BE2C (cell line): ENCODE measurements around the gene CDH6.
A peak's percentile ranks its signal among the peaks of the same experiment; 100 is the strongest.

Experiments
- DNase-seq: peaks from one replicate; pipeline ENCODE4 v3.0.0-alpha.2; 2020
- H3K27me3 ChIP-seq: fragments of 250-450 bp; sonication (Bioruptor Pico); 2 replicates; pipeline ENCODE4 v1.5.1; 2020; ENCODE audit warnings: mild to moderate bottlenecking
- H3K36me3 ChIP-seq: fragments of 250-450 bp; sonication (Bioruptor Pico); 2 replicates; pipeline ENCODE4 v1.5.1; 2020; ENCODE audit warnings: mild to moderate bottlenecking
- H3K4me1 ChIP-seq: fragments of 250-450 bp; sonication (Bioruptor Pico); 2 replicates; pipeline ENCODE4 v1.5.1; 2020
- H3K4me3 ChIP-seq: 2 replicates; pipeline ENCODE4 v1.5.1; 2011; ENCODE audit warnings: low read depth, low read length
- H3K9me3 ChIP-seq: fragments of 250-450 bp; sonication (Bioruptor Pico); 2 replicates; pipeline ENCODE4 v1.5.1; 2020
- TF ChIP-seq, protein P1 (sequence below): IDR thresholded peaks from 2 replicates; pipeline ENCODE4 v1.5.1; 2012; ENCODE audit warnings: mild to moderate bottlenecking, low read depth, low read length

CDH6 gene

DNA sequence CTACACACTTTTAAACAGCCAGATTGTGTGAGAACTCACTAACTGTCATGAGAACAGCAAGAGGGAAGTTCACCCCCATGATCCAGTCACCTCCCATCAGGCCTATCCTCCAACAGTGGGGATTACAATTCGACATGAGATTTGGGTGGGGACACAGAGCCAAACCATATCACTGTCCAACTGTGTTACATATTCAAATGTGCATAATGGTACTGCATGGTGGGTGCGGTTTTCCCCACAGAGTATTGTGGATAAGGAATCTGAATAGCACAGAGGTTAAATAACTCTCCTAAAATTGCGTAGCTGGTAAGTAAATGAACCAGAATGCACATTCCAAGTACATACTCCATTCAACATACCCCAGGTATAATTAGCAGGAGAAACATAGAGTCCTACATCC, 32.1 kb downstream of the CDH6 start:
- TF ChIP-seq, protein P1, sequence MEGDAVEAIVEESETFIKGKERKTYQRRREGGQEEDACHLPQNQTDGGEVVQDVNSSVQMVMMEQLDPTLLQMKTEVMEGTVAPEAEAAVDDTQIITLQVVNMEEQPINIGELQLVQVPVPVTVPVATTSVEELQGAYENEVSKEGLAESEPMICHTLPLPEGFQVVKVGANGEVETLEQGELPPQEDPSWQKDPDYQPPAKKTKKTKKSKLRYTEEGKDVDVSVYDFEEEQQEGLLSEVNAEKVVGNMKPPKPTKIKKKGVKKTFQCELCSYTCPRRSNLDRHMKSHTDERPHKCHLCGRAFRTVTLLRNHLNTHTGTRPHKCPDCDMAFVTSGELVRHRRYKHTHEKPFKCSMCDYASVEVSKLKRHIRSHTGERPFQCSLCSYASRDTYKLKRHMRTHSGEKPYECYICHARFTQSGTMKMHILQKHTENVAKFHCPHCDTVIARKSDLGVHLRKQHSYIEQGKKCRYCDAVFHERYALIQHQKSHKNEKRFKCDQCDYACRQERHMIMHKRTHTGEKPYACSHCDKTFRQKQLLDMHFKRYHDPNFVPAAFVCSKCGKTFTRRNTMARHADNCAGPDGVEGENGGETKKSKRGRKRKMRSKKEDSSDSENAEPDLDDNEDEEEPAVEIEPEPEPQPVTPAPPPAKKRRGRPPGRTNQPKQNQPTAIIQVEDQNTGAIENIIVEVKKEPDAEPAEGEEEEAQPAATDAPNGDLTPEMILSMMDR: no peak
- no peak for DNase-seq
- H3K4me3 ChIP-seq: no peak overlapping the region
- H3K36me3 ChIP-seq: no peaks in the 10 kb centered on the region
- no peaks in the 10 kb centered on the region for H3K4me1 ChIP-seq
- no peaks in the 10 kb centered on the region for H3K9me3 ChIP-seq
- H3K27me3 ChIP-seq: no peaks in the 10 kb centered on the region

DNA sequence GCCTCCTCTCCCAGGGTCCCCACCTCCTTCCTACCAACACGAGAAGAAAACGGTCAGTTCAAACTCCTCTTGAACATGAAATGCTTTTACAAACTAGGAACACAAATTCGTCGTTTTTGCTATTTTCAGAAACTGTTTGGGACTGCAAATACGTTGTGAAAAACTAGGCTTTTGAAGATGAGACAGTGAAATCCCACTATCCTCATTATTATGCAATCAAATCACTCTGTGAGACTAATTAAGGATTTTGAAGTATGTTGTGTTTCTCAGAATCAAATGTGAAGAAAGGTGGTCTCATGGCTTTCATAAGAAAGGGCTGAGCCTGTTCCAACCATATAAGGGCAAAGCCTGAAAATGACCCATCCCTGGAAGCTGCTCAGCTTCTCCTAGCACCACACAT, 33.2 kb downstream of the CDH6 start:
- no peaks in the 10 kb centered on the region for H3K27me3 ChIP-seq
- no peak overlapping the region for H3K4me3 ChIP-seq
- TF ChIP-seq, protein P1: no peak
- no peaks in the 10 kb centered on the region for H3K9me3 ChIP-seq
- no peaks in the 10 kb centered on the region for H3K4me1 ChIP-seq
- no peaks in the 10 kb centered on the region for H3K36me3 ChIP-seq
- DNase-seq: no peak

DNA sequence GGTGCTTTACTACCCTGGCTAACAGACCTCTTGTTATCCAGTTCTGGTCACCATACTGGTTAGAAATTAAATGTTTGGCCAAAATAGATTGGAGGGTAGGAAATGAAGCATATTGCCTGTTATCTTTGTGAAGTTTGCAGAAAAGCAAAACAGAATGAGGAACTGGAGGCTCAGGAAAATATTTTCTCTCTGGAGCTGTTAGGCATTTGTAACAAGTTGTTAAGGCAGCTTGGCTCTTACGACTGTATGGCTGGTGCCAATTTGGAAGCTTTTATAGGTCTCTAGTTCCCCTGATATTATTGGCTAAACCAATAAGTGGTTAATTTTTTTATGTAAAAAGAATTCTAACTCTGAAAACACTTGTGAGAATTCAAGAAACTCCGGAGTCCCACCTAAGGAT, 35.8 kb downstream of the CDH6 start:
- Histone ChIP-seq H3K4me3 (no peak overlapping the region), H3K27me3 (no peaks in the 10 kb centered on the region), H3K9me3 (no peaks in the 10 kb centered on the region), H3K4me1 (no peaks in the 10 kb centered on the region; the same call in 1 of the 2 replicates), H3K36me3 (no peaks in the 10 kb centered on the region)
- DNase-seq: no peak
- TF ChIP-seq, protein P1: no peak

DNA sequence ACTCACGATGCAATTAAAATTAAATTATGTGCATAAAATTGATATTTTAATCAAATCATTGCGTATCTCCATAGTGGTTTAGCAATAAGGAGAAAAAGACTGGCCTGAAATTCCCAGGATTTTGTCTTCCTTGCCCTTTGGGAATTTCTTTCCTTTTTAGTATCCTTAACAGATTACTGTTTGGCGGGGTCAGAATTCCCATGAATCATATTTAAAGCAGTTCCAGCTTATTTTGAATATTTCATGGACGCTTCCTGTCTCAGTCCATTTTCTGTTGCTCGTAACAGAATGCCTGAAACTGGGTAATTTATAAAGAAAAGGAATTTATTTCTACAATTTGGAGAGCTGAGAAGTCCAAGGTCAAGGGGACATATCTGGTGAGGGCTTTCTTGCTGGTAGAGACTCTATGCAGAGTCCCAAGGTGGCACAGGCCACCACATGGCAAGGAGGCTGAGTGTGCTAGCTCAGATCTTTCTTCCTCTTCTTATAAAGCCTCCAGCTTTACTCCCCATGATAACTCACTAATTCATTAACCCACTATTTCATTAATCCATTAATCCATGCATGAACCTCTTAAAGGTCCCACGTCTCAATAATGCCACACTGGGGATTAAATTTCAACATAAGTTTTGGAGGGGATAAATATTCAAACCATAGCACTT, 37.8 kb downstream of the CDH6 start:
- Histone ChIP-seq H3K9me3 (no peaks in the 10 kb centered on the region), H3K36me3 (no peaks in the 10 kb centered on the region), H3K27me3 (no peaks in the 10 kb centered on the region), H3K4me3 (no peak overlapping the region), H3K4me1 (no peaks in the 10 kb centered on the region; the same call in 1 of the 2 replicates)
- no peak for DNase-seq
- TF ChIP-seq, protein P1: no peak

DNA sequence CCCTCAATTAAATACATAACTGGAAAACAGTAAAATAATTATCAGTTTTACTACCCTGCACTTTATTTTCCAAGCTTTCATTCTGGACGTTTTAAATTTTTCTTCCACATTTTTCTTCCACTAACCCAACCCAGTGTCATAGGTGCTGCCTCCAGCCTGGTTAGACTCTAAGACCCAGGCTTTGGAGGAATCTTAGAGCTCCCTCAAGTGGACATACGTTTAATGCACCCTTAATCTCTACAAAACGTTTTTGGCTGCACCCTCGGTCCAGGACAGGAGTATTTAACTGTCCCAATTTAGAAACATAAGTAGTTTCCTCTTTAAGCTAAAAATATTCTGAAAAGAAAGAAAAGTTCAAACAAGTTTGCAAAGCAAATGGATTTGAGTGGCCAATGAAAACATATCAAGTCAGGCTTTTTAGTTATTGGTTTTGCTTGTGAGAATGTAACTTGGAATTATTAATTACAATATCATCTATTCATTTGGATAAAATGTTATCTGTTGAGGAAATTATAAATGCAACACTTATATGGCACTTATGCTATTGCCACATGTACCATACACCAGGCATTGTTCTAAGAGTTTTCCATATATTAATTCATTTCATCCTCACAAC, 38.9 kb downstream of the CDH6 start:
- Histone ChIP-seq H3K36me3 (no peaks in the 10 kb centered on the region), H3K4me1 (no peaks in the 10 kb centered on the region; the same call in 1 of the 2 replicates), H3K4me3 (no peak overlapping the region), H3K9me3 (no peaks in the 10 kb centered on the region), H3K27me3 (no peaks in the 10 kb centered on the region)
- DNase-seq: peak; percentile 41
- TF ChIP-seq, protein P1: peak; percentile 93

DNA sequence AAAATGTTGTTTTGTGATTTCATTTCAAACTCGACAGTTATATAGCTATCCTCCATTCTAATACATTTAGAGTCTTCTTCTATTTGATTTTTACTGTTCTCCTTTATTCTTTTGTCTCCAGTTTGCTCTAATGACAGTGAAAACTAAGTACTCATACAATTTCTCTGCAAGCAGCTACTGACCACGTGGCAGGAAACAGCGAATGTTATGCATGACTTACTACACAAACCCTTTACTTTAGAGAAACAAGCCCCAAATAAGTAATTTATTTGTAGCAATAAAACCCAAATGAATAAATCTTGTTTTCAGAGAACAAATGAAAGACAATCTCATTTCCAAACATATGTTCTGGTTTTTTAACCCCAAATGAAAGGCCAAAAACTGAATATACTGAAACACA, 41.9 kb downstream of the CDH6 start:
- Histone ChIP-seq H3K9me3 (no peaks in the 10 kb centered on the region), H3K4me1 (no peaks in the 10 kb centered on the region; the same call in 1 of the 2 replicates), H3K27me3 (no peaks in the 10 kb centered on the region), H3K36me3 (no peaks in the 10 kb centered on the region), H3K4me3 (no peak overlapping the region)
- no peak for DNase-seq
- TF ChIP-seq, protein P1: no peak
